Measurements from ENCODE around the gene SP1. TPM values are rescaled to one million over a fixed set of nuclear protein-coding genes. Genes with fewer than 3 reads are reported as not detected.
"Not testable (repeated sequence)": the region's sequence is repeated elsewhere in the genome, so short reads cannot be mapped to it uniquely, and the experiment has no call there.

SP1 gene
- total and polyA plus RNA-seq, 2 of the 4 experiments (the other 2 are of a cell fraction), result 19.7 to 53.6 TPM

- peak; percentile 66 for TF ChIP-seq CEBPB (IDR thresholded peaks at IDR 0.05; ENCODE audit: low read depth, low read length)
- no peak for TF ChIP-seq RCOR1 (IDR thresholded peaks at IDR 0.05; ENCODE audit: insufficient replicate concordance, low read length)
- H2AK5ac ChIP-seq (ENCODE audit: low read depth, low read length), result no peak overlapping the region
- ChIA-PET POLR2A (ENCODE audit: unreplicated experiment) (no interaction called here), CTCF (interaction anchor here (0.5 kb wide), 1 partner anchor 19 kb away, joined by 3 read pairs; no protein-coding TSS in a partner anchor)
- peak overlapping the region; percentile 5; the same call in 1 of the 2 replicates for H2BK20ac ChIP-seq (ENCODE audit: low read depth, low read length)
- no peak overlapping the region for H4K5ac ChIP-seq (ENCODE audit: low read depth, low read length)
- H2AFZ ChIP-seq (replicated peaks; ENCODE audit: low read length, poor library complexity), result peak overlapping the region; percentile 88
- no peak overlapping the region for H3K4me2 ChIP-seq (ENCODE audit: low read depth, low read length)
- dilution Hi-C loops (cut with HindIII; ENCODE audit: low sequenced_read_pairs, unreplicated experiment) (no loop called here), in situ Hi-C loops (cut with MboI; ENCODE audit: low sequenced_read_pairs) (no loop called here), intact Hi-C loops (cut with micrococcal nuclease) (no loop called here)
- H3K4me3 ChIP-seq (ENCODE audit: insufficient read depth, low read depth, low read length), result no peak overlapping the region
- WGBS, 2 experiments (ENCODE audit: extremely low coverage in 2 of 2, insufficient read length in 1 of 2), result 100% methylated on average over 2 of the region's 4 CpGs; no CpG with 5 or more reads in 1 of the 2 experiments
- ATAC-seq (ENCODE audit: low read depth), result peak; percentile 53
- peaks cover 6% of the 10 kb centered on the region; the same call in 1 of the 2 replicates for H3K9me1 ChIP-seq (ENCODE audit: insufficient read depth, low read length)
- H2AK9ac ChIP-seq (replicated peaks; ENCODE audit: low read depth, low read length, poor library complexity), result peak overlapping the region; percentile 13
- no peak overlapping the region for H3K56ac ChIP-seq (ENCODE audit: extremely low read depth, insufficient read depth, low read length)
- peak; percentile 49 for DNase-seq
- no peaks in the 10 kb centered on the region for H3K9me3 ChIP-seq (ENCODE audit: control insufficient read depth, insufficient read depth, low read length)
- H3K4me1 ChIP-seq (ENCODE audit: control insufficient read depth, insufficient read depth, low read length), result peaks cover 2% of the 10 kb centered on the region; the same call in 1 of the 2 replicates
- H3K27me3 ChIP-seq (ENCODE audit: control insufficient read depth, insufficient read depth, low read length), result no peaks in the 10 kb centered on the region
- no peak overlapping the region for H2BK120ac ChIP-seq (ENCODE audit: low read depth, low read length)
- H2BK5ac ChIP-seq (ENCODE audit: low read depth, low read length, poor library complexity, severe bottlenecking), result peak overlapping the region; percentile 62
- no peaks in the 10 kb centered on the region for H3K36me3 ChIP-seq (ENCODE audit: control insufficient read depth, insufficient read depth, low read length)
- H4K91ac ChIP-seq (ENCODE audit: insufficient read depth, low read depth, low read length), result no peak overlapping the region
- no TSS peak for BruUV-seq (replicated peaks)
- H4K20me1 ChIP-seq (ENCODE audit: insufficient read depth, low read length), result no peaks in the 10 kb centered on the region
- H4K8ac ChIP-seq (ENCODE audit: low read depth in 2 of 2, low read length in 2 of 2), result peak overlapping the region in 1 of 2 experiments; percentile 53; a peak in 2 of 4 replicates
- H3K18ac ChIP-seq (ENCODE audit: low read depth, low read length), result no peak overlapping the region
- 0 out of 2 replicates have a peak overlapping the region, but pooled peaks have one; percentile 8 for H3K4ac ChIP-seq (ENCODE audit: low read depth, low read length)
- H3K23ac ChIP-seq (ENCODE audit: low read depth, low read length), result no peak overlapping the region
- no peak overlapping the region for H3K9ac ChIP-seq (ENCODE audit: low read depth, low read length)
- H3K79me1 ChIP-seq (ENCODE audit: low read depth in 1 of 2, low read length in 2 of 2), result no peaks in the 10 kb centered on the region
- H2BK15ac ChIP-seq (ENCODE audit: low read depth, low read length), result no peak overlapping the region
- H3K27ac ChIP-seq (ENCODE audit: insufficient read depth, low read length), result no peak overlapping the region
- peak overlapping the region; percentile 7; the same call in 1 of the 2 replicates for H3K14ac ChIP-seq (replicated peaks; ENCODE audit: low read depth, low read length)
Measured at GRCh38 chr12:53365245-53365904, 14.6 kb upstream of the SP1 start.

- Histone ChIP-seq H3K14ac (replicated peaks; ENCODE audit: low read depth, low read length) (0 out of 2 replicates have a peak overlapping the region, but pooled peaks have one; percentile 33), H2BK5ac (ENCODE audit: low read depth, low read length, poor library complexity, severe bottlenecking) (peak overlapping the region; percentile 9), H3K4me1 (ENCODE audit: control insufficient read depth, insufficient read depth, low read length) (peaks cover 17% of the 10 kb centered on the region), H3K18ac (ENCODE audit: low read depth, low read length) (peak overlapping the region; percentile 27; the same call in 1 of the 2 replicates), H4K5ac (ENCODE audit: low read depth, low read length) (peak overlapping the region; percentile 10), H3K9me1 (ENCODE audit: insufficient read depth, low read length) (peaks cover 11% of the 10 kb centered on the region; the same call in 1 of the 2 replicates), H4K8ac (ENCODE audit: low read depth in 2 of 2, low read length in 2 of 2) (peak overlapping the region; percentile 70 to 76; a peak in 1 of 4 replicates), H3K4me2 (ENCODE audit: low read depth, low read length) (peak overlapping the region; percentile 20; the same call in 1 of the 2 replicates)
- H4K20me1 ChIP-seq (ENCODE audit: insufficient read depth, low read length); dilution Hi-C loops (cut with HindIII; ENCODE audit: low sequenced_read_pairs, unreplicated experiment); H3K79me1 ChIP-seq (ENCODE audit: low read depth in 1 of 2, low read length in 2 of 2); H2AFZ ChIP-seq (replicated peaks; ENCODE audit: low read length, poor library complexity); H2AK9ac ChIP-seq (replicated peaks; ENCODE audit: low read depth, low read length, poor library complexity); H2BK20ac ChIP-seq (ENCODE audit: low read depth, low read length); H3K27ac ChIP-seq (ENCODE audit: insufficient read depth, low read length); H3K4ac ChIP-seq (ENCODE audit: low read depth, low read length); H2BK120ac ChIP-seq (ENCODE audit: low read depth, low read length); H4K91ac ChIP-seq (ENCODE audit: insufficient read depth, low read depth, low read length); H2BK15ac ChIP-seq (ENCODE audit: low read depth, low read length); H3K4me3 ChIP-seq (ENCODE audit: insufficient read depth, low read depth, low read length); H3K23ac ChIP-seq (ENCODE audit: low read depth, low read length); H3K56ac ChIP-seq (ENCODE audit: extremely low read depth, insufficient read depth, low read length); BruUV-seq (replicated peaks); DNase-seq; H3K9me3 ChIP-seq (ENCODE audit: control insufficient read depth, insufficient read depth, low read length); H3K9ac ChIP-seq (ENCODE audit: low read depth, low read length); POLR2A ChIA-PET (ENCODE audit: unreplicated experiment); ATAC-seq (ENCODE audit: low read depth); H3K36me3 ChIP-seq (ENCODE audit: control insufficient read depth, insufficient read depth, low read length); in situ Hi-C loops (cut with MboI; ENCODE audit: low sequenced_read_pairs); H2AK5ac ChIP-seq (ENCODE audit: low read depth, low read length); H3K27me3 ChIP-seq (ENCODE audit: control insufficient read depth, insufficient read depth, low read length); intact Hi-C loops (cut with micrococcal nuclease): not testable (repeated sequence)
- no CpG with 5 or more reads among the region's 6 CpGs for WGBS, 2 experiments (ENCODE audit: extremely low coverage in 2 of 2, insufficient read length in 1 of 2)
- CTCF ChIA-PET, result interaction anchor here (0.6 kb wide), 1 partner anchor 313 kb away, joined by 4 read pairs; no protein-coding TSS in a partner anchor
Measured at GRCh38 chr12:53373554-53374133, 6.3 kb upstream of the SP1 start.

All from IMR-90 (cell line).